ENCODE data around the gene C10orf143. TPM values are rescaled to one million over a fixed set of nuclear protein-coding genes. Genes with fewer than 3 reads are reported as not detected.

The C10orf143 gene
- total RNA-seq, 4 donors from 2014 or later, result 0.55 to 2.5 (median 1.3) TPM

- intact Hi-C loops (cut with DNase I; ENCODE audit: low total_unique reads), result no loop called here
- no peak for TF ChIP-seq CTCF (IDR thresholded peaks at IDR 0.05 in 4 of 5, conservative IDR thresholded peaks at IDR 0.05 in 1 of 5)
- no peak for TF ChIP-seq POLR2A (IDR thresholded peaks at IDR 0.05)
- no peak for ATAC-seq
These were observed 30.2 kb downstream of the C10orf143 start for GRCh38 chr10:130080461-130080814.

GRCh38 chr10:130079614-130080460 lies 30.8 kb downstream of the C10orf143 start:
- no peak for TF ChIP-seq POLR2A (IDR thresholded peaks at IDR 0.05)
- TF ChIP-seq CTCF (IDR thresholded peaks at IDR 0.05 in 4 of 5, conservative IDR thresholded peaks at IDR 0.05 in 1 of 5), result no peak
- no peaks in the 10 kb centered on the region for H3K9me3 ChIP-seq
- no peak for DNase-seq
- H3K4me3 ChIP-seq, result no peak overlapping the region
- H3K27ac ChIP-seq, result no peak overlapping the region
- no peaks in the 10 kb centered on the region for H3K27me3 ChIP-seq
- intact Hi-C loops (cut with DNase I; ENCODE audit: low total_unique reads), result no loop called here
- H3K4me1 ChIP-seq, result no peaks in the 10 kb centered on the region
- in situ Hi-C loops (cut with MboI; ENCODE audit: low sequenced_read_pairs in 4 of 4), result no loop called here
- H3K36me3 ChIP-seq, result no peaks in the 10 kb centered on the region
- ATAC-seq, result no peak

More at GRCh38 chr10:130080461-130080814, 30.2 kb downstream of the C10orf143 start:
- no peak for DNase-seq
- H3K4me1 ChIP-seq, result no peaks in the 10 kb centered on the region
- H3K36me3 ChIP-seq, result no peaks in the 10 kb centered on the region
- H3K27me3 ChIP-seq, result no peaks in the 10 kb centered on the region
- no peak overlapping the region for H3K27ac ChIP-seq
- no peak overlapping the region for H3K4me3 ChIP-seq
- in situ Hi-C loops (cut with MboI; ENCODE audit: low sequenced_read_pairs in 4 of 4), result no loop called here
- no peaks in the 10 kb centered on the region for H3K9me3 ChIP-seq

GRCh38 chr10:130078120-130078519 lies 32.5 kb downstream of the C10orf143 start:
- no peak overlapping the region for H3K4me3 ChIP-seq
- H3K9me3 ChIP-seq, result no peaks in the 10 kb centered on the region
- DNase-seq, result no peak
- no peak for ATAC-seq
- no peak overlapping the region for H3K27ac ChIP-seq
- in situ Hi-C loops (cut with MboI; ENCODE audit: low sequenced_read_pairs in 4 of 4) (no loop called here), intact Hi-C loops (cut with DNase I; ENCODE audit: low total_unique reads) (no loop called here)
- H3K27me3 ChIP-seq, result no peaks in the 10 kb centered on the region
- H3K4me1 ChIP-seq, result no peaks in the 10 kb centered on the region
- H3K36me3 ChIP-seq, result peaks cover 0 to 6% of the 10 kb centered on the region in 2 donors
- TF ChIP-seq CTCF (IDR thresholded peaks at IDR 0.05 in 4 of 5, conservative IDR thresholded peaks at IDR 0.05 in 1 of 5) (no peak), POLR2A (IDR thresholded peaks at IDR 0.05) (no peak)

GRCh38 chr10:130076681-130077080 lies 33.9 kb downstream of the C10orf143 start:
- intact Hi-C loops (cut with DNase I; ENCODE audit: low total_unique reads) (no loop called here), in situ Hi-C loops (cut with MboI; ENCODE audit: low sequenced_read_pairs in 4 of 4) (no loop called here)
- Histone ChIP-seq H3K4me3 (no peak overlapping the region), H3K36me3 (peaks cover 0 to 6% of the 10 kb centered on the region in 2 donors), H3K4me1 (no peaks in the 10 kb centered on the region), H3K27me3 (no peaks in the 10 kb centered on the region), H3K9me3 (no peaks in the 10 kb centered on the region), H3K27ac (no peak overlapping the region)
- no peak for DNase-seq
- TF ChIP-seq POLR2A (IDR thresholded peaks at IDR 0.05) (no peak), CTCF (IDR thresholded peaks at IDR 0.05 in 4 of 5, conservative IDR thresholded peaks at IDR 0.05 in 1 of 5) (no peak)
- no peak for ATAC-seq
